SK-N-MC (cell line): Measurements from ENCODE around the gene MAPKAPK2.

Experiments
- EZH2 ChIP-seq: fragments of 200-600 bp; sonication (generic); IDR thresholded peaks from one replicate; pipeline ENCODE4 v1.6.1; 2017; ENCODE audit warnings: antibody characterized with exemption
- POLR2AphosphoS5 ChIP-seq: IDR thresholded peaks from 2 replicates; pipeline ENCODE4 v1.6.1; 2012; ENCODE audit warnings: mild to moderate bottlenecking, low read depth, low read length, borderline replicate concordance

GRCh38 chr1:206672011-206672688 lies 12.6 kb upstream of the MAPKAPK2 start:
- TF ChIP-seq POLR2AphosphoS5 (no peak), EZH2 (no peak)
